ENCODE results near the gene STXBP1. TPM values are rescaled to one million over a fixed set of nuclear protein-coding genes. Genes with fewer than 3 reads are reported as not detected.
"Not testable (repeated sequence)": the region's sequence is repeated elsewhere in the genome, so short reads cannot be mapped to it uniquely, and the experiment has no call there.

Gene STXBP1
- total RNA-seq, 1 donor from 2014 or later = 5.2 TPM

DNA sequence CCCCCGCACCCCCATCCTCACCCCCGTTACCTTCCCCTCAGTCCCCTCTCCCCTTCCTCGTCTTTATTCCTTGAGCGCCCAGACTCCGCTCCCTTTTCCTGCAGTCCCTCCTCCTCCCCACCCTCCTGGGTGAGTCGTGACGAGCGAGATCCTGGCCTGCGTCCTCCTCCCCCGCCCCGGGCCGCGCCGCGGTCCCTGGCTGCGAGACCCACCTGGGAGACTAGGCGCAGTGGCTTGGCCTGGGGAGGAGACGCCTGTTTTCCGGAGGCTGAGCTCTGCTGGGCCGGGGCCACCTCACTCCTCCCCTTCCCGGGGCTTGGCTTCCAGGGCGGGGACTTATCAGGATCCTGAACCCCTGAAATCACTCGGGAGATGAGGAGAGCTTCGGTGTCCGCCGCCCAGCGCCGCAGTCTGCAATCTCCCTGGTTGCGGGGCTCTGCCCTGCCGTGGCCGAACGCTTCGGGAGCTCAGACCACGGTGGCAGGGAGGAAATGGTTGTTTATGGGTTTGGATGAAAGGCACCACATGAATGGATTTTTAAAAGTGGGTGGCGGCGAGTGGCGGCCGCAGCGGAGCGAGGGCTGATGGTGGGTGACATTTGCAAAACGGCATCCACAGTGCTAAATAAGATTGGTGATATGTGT, 984 bp downstream of the STXBP1 start:
- Histone ChIP-seq H3K27ac (ENCODE audit: low read depth, low read length) (peak overlapping the region; percentile 11), H3K4me1 (ENCODE audit: control insufficient read depth in 3 of 3, insufficient read depth in 3 of 3, low read length in 3 of 3) (peaks cover 15 to 23% (median 17%) of the 10 kb centered on the region in 3 donors), H3K27me3 (ENCODE audit: control insufficient read depth in 3 of 3, insufficient read depth in 3 of 3, low read length in 3 of 3) (peaks cover 0 to 2% (median 0%) of the 10 kb centered on the region in 3 donors), H3K4me3 (ENCODE audit: low read length in 3 of 3) (peak overlapping the region; percentile 72 to 80 (median 78)), H3K36me3 (ENCODE audit: control insufficient read depth in 3 of 3, insufficient read depth in 3 of 3, low read length in 3 of 3) (no peaks in the 10 kb centered on the region), H3K9ac (ENCODE audit: low read depth in 1 of 3, low read length in 3 of 3) (peak overlapping the region; percentile 70 to 78 (median 77)), H3K9me3 (ENCODE audit: control insufficient read depth in 3 of 3, low read length in 3 of 3) (no peaks in the 10 kb centered on the region)

DNA sequence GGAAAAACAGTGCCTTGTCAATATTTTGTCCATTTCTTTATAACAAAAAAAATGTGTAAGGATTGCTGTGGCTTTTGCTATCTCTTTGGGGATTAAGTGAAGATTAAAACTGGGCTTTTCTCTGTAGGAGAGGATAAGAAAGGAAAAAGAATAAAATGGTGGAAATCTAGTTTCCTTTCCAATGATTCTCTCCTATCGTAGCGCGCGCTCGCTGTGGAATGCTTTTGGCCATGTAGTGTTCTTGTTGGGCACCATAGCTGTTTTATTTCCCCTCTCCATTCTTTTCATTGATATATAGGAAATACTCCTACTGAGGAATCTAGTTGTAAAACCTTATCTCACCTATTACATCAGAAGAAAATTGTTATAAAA, 1.5 kb downstream of the STXBP1 start:
- H3K27me3 ChIP-seq (ENCODE audit: control insufficient read depth in 3 of 3, insufficient read depth in 3 of 3, low read length in 3 of 3) = peaks cover 0 to 2% (median 0%) of the 10 kb centered on the region in 3 donors
- peak overlapping the region; percentile 70 to 78 (median 77) for H3K9ac ChIP-seq (ENCODE audit: low read depth in 1 of 3, low read length in 3 of 3)
- H3K4me3 ChIP-seq (ENCODE audit: low read length in 3 of 3) = peak overlapping the region; percentile 72 to 80 (median 78)
- H3K9me3 ChIP-seq (ENCODE audit: control insufficient read depth in 3 of 3, low read length in 3 of 3) = no peaks in the 10 kb centered on the region
- H3K27ac ChIP-seq (ENCODE audit: low read depth, low read length) = peak overlapping the region; percentile 11
- peaks cover 12 to 18% (median 12%) of the 10 kb centered on the region in 3 donors for H3K4me1 ChIP-seq (ENCODE audit: control insufficient read depth in 3 of 3, insufficient read depth in 3 of 3, low read length in 3 of 3)
- no peaks in the 10 kb centered on the region for H3K36me3 ChIP-seq (ENCODE audit: control insufficient read depth in 3 of 3, insufficient read depth in 3 of 3, low read length in 3 of 3)

DNA sequence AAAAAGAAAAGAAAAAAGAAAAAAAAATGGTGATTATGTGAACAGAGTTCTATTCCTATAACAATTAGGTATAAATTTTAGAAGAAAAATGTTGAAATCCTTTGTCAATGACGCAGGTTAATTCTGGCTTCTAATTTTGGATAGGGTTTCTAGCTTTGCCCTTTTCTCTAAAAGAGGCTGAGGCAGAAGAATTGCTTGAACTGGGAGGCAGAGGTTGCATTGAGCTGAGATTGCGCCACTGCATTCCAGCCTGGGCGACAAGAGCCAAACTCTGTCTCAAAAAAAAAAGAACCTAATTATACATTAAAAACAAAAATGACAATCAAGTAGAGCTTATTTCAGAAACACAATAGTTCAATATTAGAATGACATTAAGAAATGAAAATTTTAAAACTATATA, 2.9 kb downstream of the STXBP1 start:
- no peaks in the 10 kb centered on the region for H3K36me3 ChIP-seq (ENCODE audit: control insufficient read depth in 3 of 3, insufficient read depth in 3 of 3, low read length in 3 of 3)
- no peak overlapping the region for H3K27ac ChIP-seq (ENCODE audit: low read depth, low read length)
- no peaks in the 10 kb centered on the region for H3K27me3 ChIP-seq (ENCODE audit: control insufficient read depth in 3 of 3, insufficient read depth in 3 of 3, low read length in 3 of 3)
- no peak overlapping the region for H3K4me3 ChIP-seq (ENCODE audit: low read length in 3 of 3)
- H3K9ac ChIP-seq (ENCODE audit: low read depth in 1 of 3, low read length in 3 of 3) = no peak overlapping the region
- H3K9me3 ChIP-seq (ENCODE audit: control insufficient read depth in 3 of 3, low read length in 3 of 3) = no peaks in the 10 kb centered on the region
- peaks cover 8 to 15% (median 9%) of the 10 kb centered on the region in 3 donors for H3K4me1 ChIP-seq (ENCODE audit: control insufficient read depth in 3 of 3, insufficient read depth in 3 of 3, low read length in 3 of 3)

DNA sequence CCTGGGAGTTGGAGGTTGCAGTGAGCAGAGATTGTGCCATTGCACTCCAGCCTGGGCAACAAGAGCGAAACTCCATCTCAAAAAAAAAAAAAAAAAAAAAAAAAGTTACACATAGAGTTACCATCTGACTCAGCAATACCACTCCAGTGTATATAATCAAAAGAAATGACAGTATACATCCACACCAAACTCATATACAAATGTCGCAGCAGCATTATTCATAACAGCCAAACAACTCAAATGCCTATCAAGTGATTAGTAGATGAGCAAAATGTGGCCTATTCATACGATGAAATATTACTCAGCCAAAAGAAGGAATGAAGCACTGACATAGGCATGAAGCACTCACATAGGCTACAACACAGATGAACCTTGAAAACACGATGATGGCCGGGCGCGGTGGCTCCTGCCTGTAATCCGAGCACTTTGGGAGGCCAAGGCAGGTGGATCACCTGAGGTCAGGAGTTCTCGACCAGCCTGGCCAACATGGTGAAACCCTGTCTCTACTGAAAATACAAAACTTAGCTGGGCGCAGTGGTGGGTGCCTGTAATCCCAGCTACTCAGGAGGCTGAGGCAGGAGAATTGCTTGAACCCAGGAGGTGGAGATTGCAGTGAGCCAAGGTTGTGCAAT, 9.4 kb downstream of the STXBP1 start:
- not testable (repeated sequence) for H3K9me3 ChIP-seq (ENCODE audit: control insufficient read depth in 3 of 3, low read length in 3 of 3); H3K27me3 ChIP-seq (ENCODE audit: control insufficient read depth in 3 of 3, insufficient read depth in 3 of 3, low read length in 3 of 3); H3K4me3 ChIP-seq (ENCODE audit: low read length in 3 of 3); H3K27ac ChIP-seq (ENCODE audit: low read depth, low read length); H3K36me3 ChIP-seq (ENCODE audit: control insufficient read depth in 3 of 3, insufficient read depth in 3 of 3, low read length in 3 of 3); H3K4me1 ChIP-seq (ENCODE audit: control insufficient read depth in 3 of 3, insufficient read depth in 3 of 3, low read length in 3 of 3); H3K9ac ChIP-seq (ENCODE audit: low read depth in 1 of 3, low read length in 3 of 3)

DNA sequence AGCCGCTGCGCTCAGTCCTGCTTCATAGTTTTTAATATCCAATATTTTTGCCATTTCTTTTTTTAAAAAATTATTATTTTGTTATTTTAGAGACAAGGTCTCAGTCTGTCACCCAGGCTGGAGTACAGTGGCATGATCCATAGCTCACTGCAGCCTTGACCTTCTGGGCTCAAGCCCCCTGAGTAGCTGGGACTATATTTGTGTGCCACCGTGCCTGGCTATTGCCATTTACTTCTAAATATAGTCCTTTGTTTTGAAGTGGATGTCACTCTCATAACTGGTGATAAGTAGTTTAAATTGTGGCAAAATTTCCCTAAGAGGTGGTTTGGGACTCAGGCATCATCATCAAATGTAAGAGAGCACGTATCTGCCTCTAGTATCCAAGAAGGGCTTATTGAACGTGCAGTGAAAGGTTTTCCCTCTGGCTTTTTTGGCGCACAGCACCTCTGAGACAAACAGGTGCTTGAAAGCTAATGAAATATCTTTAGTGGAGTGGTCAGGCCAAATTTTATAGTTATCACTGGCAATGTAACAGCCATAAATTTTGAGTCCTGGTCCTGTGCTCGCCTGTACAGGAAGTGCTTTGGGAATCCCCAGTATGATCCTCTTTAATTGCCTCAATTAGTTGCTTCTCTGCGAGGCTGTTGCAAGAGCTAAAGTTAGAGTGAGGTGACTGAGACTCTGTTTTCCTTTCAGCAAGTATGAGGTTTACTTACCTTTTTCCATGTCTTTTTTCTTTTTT, 14.8 kb downstream of the STXBP1 start:
- Histone ChIP-seq H3K36me3 (ENCODE audit: control insufficient read depth in 3 of 3, insufficient read depth in 3 of 3, low read length in 3 of 3) (no peaks in the 10 kb centered on the region), H3K4me1 (ENCODE audit: control insufficient read depth in 3 of 3, insufficient read depth in 3 of 3, low read length in 3 of 3) (peaks cover 4 to 23% (median 16%) of the 10 kb centered on the region in 3 donors), H3K9ac (ENCODE audit: low read depth in 1 of 3, low read length in 3 of 3) (no peak overlapping the region), H3K27me3 (ENCODE audit: control insufficient read depth in 3 of 3, insufficient read depth in 3 of 3, low read length in 3 of 3) (no peaks in the 10 kb centered on the region), H3K27ac (ENCODE audit: low read depth, low read length) (no peak overlapping the region), H3K9me3 (ENCODE audit: control insufficient read depth in 3 of 3, low read length in 3 of 3) (no peaks in the 10 kb centered on the region), H3K4me3 (ENCODE audit: low read length in 3 of 3) (no peak overlapping the region)

DNA sequence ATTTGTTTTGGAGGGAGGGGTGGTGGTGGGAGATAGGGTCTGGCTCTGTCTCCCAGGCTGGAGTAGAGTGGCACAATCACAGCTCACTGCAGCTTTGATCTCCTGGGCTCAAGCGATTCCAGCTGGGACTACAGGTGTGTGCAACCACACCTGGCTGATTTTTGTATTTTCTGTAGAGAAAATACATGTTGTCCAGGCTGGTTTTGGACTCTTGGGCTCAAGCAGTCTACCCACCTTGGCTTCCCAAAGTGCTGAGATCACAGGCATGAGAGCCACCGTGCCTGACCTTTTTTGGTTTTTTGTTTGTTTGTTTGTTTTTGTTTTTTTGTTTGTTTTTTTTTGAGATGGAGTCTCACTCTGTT, 15.4 kb downstream of the STXBP1 start:
- Histone ChIP-seq H3K4me3 (ENCODE audit: low read length in 3 of 3) (no peak overlapping the region), H3K4me1 (ENCODE audit: control insufficient read depth in 3 of 3, insufficient read depth in 3 of 3, low read length in 3 of 3) (peaks cover 4 to 23% (median 16%) of the 10 kb centered on the region in 3 donors), H3K36me3 (ENCODE audit: control insufficient read depth in 3 of 3, insufficient read depth in 3 of 3, low read length in 3 of 3) (no peaks in the 10 kb centered on the region), H3K27me3 (ENCODE audit: control insufficient read depth in 3 of 3, insufficient read depth in 3 of 3, low read length in 3 of 3) (no peaks in the 10 kb centered on the region), H3K9me3 (ENCODE audit: control insufficient read depth in 3 of 3, low read length in 3 of 3) (no peaks in the 10 kb centered on the region), H3K9ac (ENCODE audit: low read depth in 1 of 3, low read length in 3 of 3) (peak overlapping the region in 1 of 3 donors; percentile 25), H3K27ac (ENCODE audit: low read depth, low read length) (no peak overlapping the region)

DNA sequence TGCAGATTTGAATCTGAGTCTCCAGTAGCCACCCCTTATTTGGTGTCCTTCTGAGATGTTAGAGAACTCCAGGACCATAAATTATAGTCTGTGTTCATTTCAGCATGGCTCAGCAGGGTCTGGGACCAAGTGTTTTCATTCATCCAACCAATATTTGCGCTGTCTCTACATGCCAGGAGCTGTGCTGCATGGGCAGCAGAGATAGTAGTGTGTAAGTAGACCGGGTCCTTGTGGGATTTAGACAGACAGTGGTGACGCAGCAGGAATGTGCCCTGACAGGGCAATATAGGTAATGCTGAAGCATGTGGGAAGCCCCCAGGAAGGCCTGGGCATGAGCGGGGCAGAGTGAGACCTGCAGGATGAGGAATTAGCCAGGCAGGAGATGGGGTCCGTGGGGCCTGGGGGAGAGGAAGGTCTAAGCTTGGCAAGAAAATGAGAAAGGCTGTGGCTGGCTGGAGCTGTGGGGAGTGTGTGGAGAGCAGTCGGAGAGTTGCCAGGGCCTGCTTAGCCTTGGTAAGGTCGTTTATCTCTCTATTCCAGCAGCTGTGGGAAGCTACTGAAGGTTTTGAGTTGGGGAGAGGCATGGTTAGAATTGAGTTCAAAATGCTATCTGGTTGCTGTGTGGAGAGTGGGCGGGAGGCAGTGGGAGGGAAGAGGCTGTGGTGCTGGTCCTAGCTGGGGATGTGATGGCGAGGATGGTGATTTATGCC, 16.8 kb downstream of the STXBP1 start:
- Histone ChIP-seq H3K9ac (ENCODE audit: low read depth in 1 of 3, low read length in 3 of 3) (no peak overlapping the region), H3K4me3 (ENCODE audit: low read length in 3 of 3) (no peak overlapping the region), H3K27me3 (ENCODE audit: control insufficient read depth in 3 of 3, insufficient read depth in 3 of 3, low read length in 3 of 3) (no peaks in the 10 kb centered on the region), H3K4me1 (ENCODE audit: control insufficient read depth in 3 of 3, insufficient read depth in 3 of 3, low read length in 3 of 3) (peaks cover 4 to 23% (median 20%) of the 10 kb centered on the region in 3 donors), H3K27ac (ENCODE audit: low read depth, low read length) (no peak overlapping the region), H3K9me3 (ENCODE audit: control insufficient read depth in 3 of 3, low read length in 3 of 3) (no peaks in the 10 kb centered on the region), H3K36me3 (ENCODE audit: control insufficient read depth in 3 of 3, insufficient read depth in 3 of 3, low read length in 3 of 3) (no peaks in the 10 kb centered on the region)

DNA sequence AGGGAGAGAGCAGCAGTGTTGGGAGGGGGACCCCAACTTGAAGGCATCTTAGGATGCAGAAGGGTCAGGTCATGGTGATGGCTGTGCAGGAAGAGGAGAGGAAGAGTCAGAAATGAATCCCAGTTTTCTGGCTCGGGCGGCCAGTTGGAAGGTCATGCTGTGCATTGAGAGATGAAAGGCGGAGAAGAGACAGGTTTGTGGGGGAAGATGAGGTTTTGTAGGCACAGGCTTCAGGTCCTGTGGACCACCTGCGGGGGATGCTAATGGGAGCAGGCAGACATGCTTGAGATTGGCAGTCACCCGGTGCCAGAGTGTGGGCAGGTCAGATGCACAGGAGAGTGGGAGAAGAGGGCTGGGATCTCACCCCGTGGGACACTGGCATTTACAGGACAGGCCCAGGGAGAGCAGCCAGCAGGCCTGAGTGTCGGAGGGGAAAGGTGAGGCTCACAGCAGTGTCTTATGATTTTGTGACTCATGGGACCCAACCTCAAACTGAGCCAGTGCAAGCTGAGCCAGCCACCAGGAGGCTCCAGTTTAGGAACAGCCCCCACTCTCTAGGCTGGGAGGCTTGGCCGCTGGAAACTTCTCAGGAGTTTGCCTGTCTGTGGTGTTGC, 17.5 kb downstream of the STXBP1 start:
- H3K27ac ChIP-seq (ENCODE audit: low read depth, low read length) = no peak overlapping the region
- H3K9ac ChIP-seq (ENCODE audit: low read depth in 1 of 3, low read length in 3 of 3) = no peak overlapping the region
- no peaks in the 10 kb centered on the region for H3K9me3 ChIP-seq (ENCODE audit: control insufficient read depth in 3 of 3, low read length in 3 of 3)
- H3K27me3 ChIP-seq (ENCODE audit: control insufficient read depth in 3 of 3, insufficient read depth in 3 of 3, low read length in 3 of 3) = no peaks in the 10 kb centered on the region
- no peak overlapping the region for H3K4me3 ChIP-seq (ENCODE audit: low read length in 3 of 3)
- no peaks in the 10 kb centered on the region for H3K36me3 ChIP-seq (ENCODE audit: control insufficient read depth in 3 of 3, insufficient read depth in 3 of 3, low read length in 3 of 3)
- H3K4me1 ChIP-seq (ENCODE audit: control insufficient read depth in 3 of 3, insufficient read depth in 3 of 3, low read length in 3 of 3) = peaks cover 9 to 23% (median 20%) of the 10 kb centered on the region in 3 donors

DNA sequence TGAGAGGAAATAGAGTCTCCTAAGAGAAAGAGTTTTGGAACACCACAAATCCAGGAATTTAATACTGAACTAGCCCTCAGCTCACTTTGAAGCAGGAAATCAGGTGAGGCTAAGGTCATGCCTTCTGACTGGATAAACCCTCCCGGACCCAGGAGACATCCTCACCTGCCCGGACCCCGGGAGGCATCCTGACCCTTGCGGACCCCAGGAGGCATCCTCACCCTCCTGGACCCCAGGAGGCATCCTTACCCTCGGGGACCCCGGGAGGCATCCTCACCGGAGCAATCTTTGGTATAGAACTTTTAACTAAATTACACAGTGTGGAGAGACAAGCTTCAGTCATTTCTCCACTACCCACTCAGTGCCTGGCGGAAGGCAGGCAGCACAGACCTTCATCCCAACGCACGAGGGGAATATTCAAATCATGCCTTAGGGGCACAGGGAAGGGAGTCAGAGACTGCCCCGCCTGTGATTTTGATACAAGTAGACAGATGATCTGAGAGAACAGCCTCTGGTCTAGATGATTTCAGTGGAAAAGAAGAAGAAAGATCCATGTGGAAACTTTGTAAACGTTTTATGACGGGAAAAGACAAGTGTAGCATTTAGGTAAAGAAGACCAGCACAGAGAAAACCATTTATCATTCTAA, 21.3 kb downstream of the STXBP1 start:
- no peak overlapping the region for H3K9ac ChIP-seq (ENCODE audit: low read depth in 1 of 3, low read length in 3 of 3)
- H3K4me3 ChIP-seq (ENCODE audit: low read length in 3 of 3) = no peak overlapping the region
- no peaks in the 10 kb centered on the region for H3K9me3 ChIP-seq (ENCODE audit: control insufficient read depth in 3 of 3, low read length in 3 of 3)
- H3K27me3 ChIP-seq (ENCODE audit: control insufficient read depth in 3 of 3, insufficient read depth in 3 of 3, low read length in 3 of 3) = no peaks in the 10 kb centered on the region
- no peaks in the 10 kb centered on the region for H3K36me3 ChIP-seq (ENCODE audit: control insufficient read depth in 3 of 3, insufficient read depth in 3 of 3, low read length in 3 of 3)
- peaks cover 11 to 16% (median 14%) of the 10 kb centered on the region in 3 donors for H3K4me1 ChIP-seq (ENCODE audit: control insufficient read depth in 3 of 3, insufficient read depth in 3 of 3, low read length in 3 of 3)
- H3K27ac ChIP-seq (ENCODE audit: low read depth, low read length) = peak overlapping the region; percentile 41

All from skeletal muscle tissue (tissue), 4 donors.